Thyroid gland (tissue), 4 donors: Measurements from ENCODE around the gene VWA3B. TPM values are rescaled to one million over a fixed set of nuclear protein-coding genes. Genes with fewer than 3 reads are reported as not detected.

Source experiments
- DNase-seq, 2 donors: peaks; one replicate each; pipeline ENCODE4 v3.0.0-alpha.2; 2019
- H3K27ac ChIP-seq, 3 donors: fragments of 200-600 bp; sonication (generic); 1 replicate in 2 of 3; 2 replicates in 1 of 3; pipeline ENCODE4 v1.5.1; 2016 to 2019; ENCODE audit warnings: mild to moderate bottlenecking in 1 of 3, moderate library complexity in 1 of 3
- H3K27me3 ChIP-seq: fragments of 200-600 bp; sonication (generic); one replicate; pipeline ENCODE4 v1.5.1; 2019
- H3K36me3 ChIP-seq, 2 donors: fragments of 200-600 bp; sonication (generic); one replicate each; pipeline ENCODE4 v1.5.1; 2016 to 2019
- H3K4me1 ChIP-seq, 2 donors: fragments of 200-600 bp; sonication (generic); one replicate each; pipeline ENCODE4 v1.5.1; 2017 to 2019
- H3K4me3 ChIP-seq, 3 donors: fragments of 200-600 bp; sonication (generic); replicated peaks in 1 of 3; 1 replicate in 2 of 3; 2 replicates in 1 of 3; pipeline ENCODE4 v1.5.1; 2016; ENCODE audit warnings: mild to moderate bottlenecking in 1 of 3
- H3K9me3 ChIP-seq: fragments of 200-600 bp; sonication (generic); one replicate; pipeline ENCODE4 v1.5.1; 2017
- CTCF ChIP-seq, 6 experiments: fragments of 200-600 bp in 3 of 6; fragments of 450-650 bp in 3 of 6; sonication (generic) in 3 of 6; IDR thresholded peaks; one replicate each; pipeline ENCODE4 v1.5.1; 2016 to 2019; ENCODE audit warnings: antibody characterized with exemption in 6 of 6, mild to moderate bottlenecking in 2 of 6, inconsistent platforms in 1 of 6, moderate library complexity in 1 of 6
- POLR2A ChIP-seq, 2 donors: fragments of 450-650 bp; IDR thresholded peaks; one replicate each; pipeline ENCODE4 v1.6.1; 2017; ENCODE audit warnings: antibody characterized with exemption in 2 of 2, mild to moderate bottlenecking in 2 of 2, moderate library complexity in 1 of 2
- WGBS, 2 donors: methylation state at CpG; one replicate each; pipeline ENCODE4 v1.1.5; 2017; 5-methylcytosine and 5-hydroxymethylcytosine counted together
- intact Hi-C: fragments of 100-400 bp; cut with DNase I; formaldehyde crosslinking; loops from one replicate; pipeline ENCODE4 v1.15.1; 2023
- total RNA-seq, 4 donors: library from RNA; depleted of rRNA; stranded (reverse); fragments of >200 nt; gene quantifications; one replicate each; pipeline ENCODE4 v1.2.3, GENCODE V29; 2016

VWA3B gene
- total RNA-seq, 4 donors from 2014 or later = 0.81 TPM; not detected in 3

- Histone ChIP-seq H3K36me3 (no peaks in the 10 kb centered on the region), H3K4me3 (no peak overlapping the region), H3K9me3 (no peaks in the 10 kb centered on the region), H3K27ac (no peak overlapping the region), H3K4me1 (no peaks in the 10 kb centered on the region), H3K27me3 (no peaks in the 10 kb centered on the region)
- 70 to 80% methylated on average over 2 of the region's 2 CpGs for WGBS, 2 donors
- intact Hi-C loops = no loop called here
- no peak for DNase-seq
- TF ChIP-seq CTCF (IDR thresholded peaks at IDR 0.05) = no peak
- no peak for TF ChIP-seq POLR2A (IDR thresholded peaks at IDR 0.05)
Observed at GRCh38 chr2:98233941-98234340, 147.0 kb downstream of the VWA3B start.

GRCh38 chr2:98234776-98235175 is 147.8 kb downstream of the VWA3B start:
- 77 to 82% methylated on average over 2 of the region's 2 CpGs for WGBS, 2 donors
- H3K9me3 ChIP-seq = no peaks in the 10 kb centered on the region

GRCh38 chr2:98236935-98237334 is 150.0 kb downstream of the VWA3B start:
- intact Hi-C loops = no loop called here
- H3K36me3 ChIP-seq = no peaks in the 10 kb centered on the region
- H3K27ac ChIP-seq = no peak overlapping the region
- no peaks in the 10 kb centered on the region for H3K4me1 ChIP-seq
- no peak overlapping the region for H3K4me3 ChIP-seq
- no peaks in the 10 kb centered on the region for H3K9me3 ChIP-seq
- 71 to 87% methylated on average over 11 of the region's 11 CpGs for WGBS, 2 donors
- TF ChIP-seq POLR2A (IDR thresholded peaks at IDR 0.05) (no peak), CTCF (IDR thresholded peaks at IDR 0.05) (no peak)
- no peaks in the 10 kb centered on the region for H3K27me3 ChIP-seq
- DNase-seq = no peak

More at GRCh38 chr2:98234776-98235175, 147.8 kb downstream of the VWA3B start:
- no peaks in the 10 kb centered on the region for H3K36me3 ChIP-seq
- no peaks in the 10 kb centered on the region for H3K4me1 ChIP-seq
- no peak for DNase-seq
- H3K27me3 ChIP-seq = no peaks in the 10 kb centered on the region
- no peak overlapping the region for H3K27ac ChIP-seq
- intact Hi-C loops = no loop called here
- TF ChIP-seq CTCF (IDR thresholded peaks at IDR 0.05) (no peak), POLR2A (IDR thresholded peaks at IDR 0.05) (no peak)
- H3K4me3 ChIP-seq = no peak overlapping the region

- intact Hi-C loops = no loop called here
- DNase-seq = no peak
- Histone ChIP-seq H3K27me3 (no peaks in the 10 kb centered on the region), H3K36me3 (no peaks in the 10 kb centered on the region), H3K27ac (no peak overlapping the region), H3K9me3 (no peaks in the 10 kb centered on the region), H3K4me1 (no peaks in the 10 kb centered on the region), H3K4me3 (no peak overlapping the region)
- 62 to 67% methylated on average over 3 of the region's 3 CpGs for WGBS, 2 donors
- no peak for TF ChIP-seq CTCF (IDR thresholded peaks at IDR 0.05)
- no peak for TF ChIP-seq POLR2A (IDR thresholded peaks at IDR 0.05)
Observed at GRCh38 chr2:98240786-98241398, 153.9 kb downstream of the VWA3B start.

- TF ChIP-seq CTCF (IDR thresholded peaks at IDR 0.05) = no peak
- no peak for TF ChIP-seq POLR2A (IDR thresholded peaks at IDR 0.05)
- Histone ChIP-seq H3K4me1 (no peaks in the 10 kb centered on the region), H3K9me3 (no peaks in the 10 kb centered on the region), H3K27me3 (no peaks in the 10 kb centered on the region), H3K4me3 (no peak overlapping the region), H3K27ac (no peak overlapping the region), H3K36me3 (no peaks in the 10 kb centered on the region)
- 67 to 72% methylated on average over 2 of the region's 2 CpGs for WGBS, 2 donors
- intact Hi-C loops = no loop called here
- DNase-seq = no peak
Observed at GRCh38 chr2:98241592-98241991, 154.6 kb downstream of the VWA3B start.
